Nucleus accumbens (tissue), 56 donors: Measurements from ENCODE around the gene EEF1AKMT2.

ENCODE experiments used
- DNase-seq, 56 donors: peaks; one replicate each; lab custom pipeline; 2025; lab: John Stamatoyannopoulos, UW

The EEF1AKMT2 gene

DNA sequence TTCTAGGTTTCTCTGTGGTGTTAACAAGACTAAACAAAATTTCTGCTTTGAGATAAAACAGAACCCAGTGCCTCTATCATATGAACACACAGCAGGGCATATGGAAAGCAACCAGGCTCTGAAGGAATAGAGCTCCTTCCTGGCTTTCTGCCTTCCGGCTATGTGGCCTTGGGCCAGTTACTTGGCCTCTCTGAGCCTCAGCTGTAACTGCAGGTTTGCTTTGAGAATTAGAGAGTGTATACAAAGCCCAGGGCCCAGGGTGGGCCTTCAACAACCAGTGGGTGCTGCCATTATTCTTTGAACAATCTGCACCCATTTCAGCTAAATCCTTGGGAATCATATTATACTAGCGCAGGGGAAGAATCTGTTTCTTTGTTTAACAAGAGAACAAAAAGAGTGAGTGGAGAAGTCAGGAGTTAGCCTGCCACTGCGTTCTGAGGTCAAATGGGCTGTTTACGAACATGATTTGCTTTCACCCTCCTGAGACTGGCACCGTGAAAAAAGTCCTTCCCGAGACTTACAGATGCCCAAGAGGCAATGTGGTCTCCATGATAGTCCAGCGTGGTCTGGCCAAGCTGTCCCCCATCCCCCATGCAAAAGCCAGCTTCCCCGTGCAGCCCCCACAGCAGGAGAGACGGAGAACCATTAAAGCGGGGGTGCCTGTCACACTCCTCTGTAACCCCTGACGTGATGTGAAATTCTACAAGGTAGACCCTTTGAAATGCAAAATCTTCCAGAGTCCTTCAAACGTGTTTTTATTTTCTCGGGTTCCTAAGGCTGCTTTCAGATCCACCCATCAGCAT, 52.4 kb downstream of the EEF1AKMT2 start:
- DNase-seq = no peak

DNA sequence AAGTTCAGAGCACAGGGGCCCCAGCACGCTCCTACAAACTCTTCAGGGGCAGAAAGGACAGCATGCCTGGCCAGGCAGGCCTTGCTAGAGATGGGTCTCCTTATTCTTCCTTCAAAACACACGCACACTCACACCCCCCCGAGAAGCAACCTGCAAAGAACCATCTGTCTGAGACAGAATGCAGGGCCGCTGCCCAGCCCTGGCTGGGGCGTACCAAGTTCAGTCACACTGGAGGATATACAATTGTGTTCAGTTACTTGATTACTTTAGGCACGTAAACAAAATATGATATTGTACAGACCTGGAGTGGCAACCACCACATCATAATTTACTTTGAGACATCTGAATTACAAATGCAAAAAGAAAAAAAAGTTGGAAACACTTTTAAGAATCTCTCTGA, 53.2 kb downstream of the EEF1AKMT2 start:
- no peak for DNase-seq

- DNase-seq = no peak
Observed at GRCh38 chr10:124737708-124738107, 54.0 kb downstream of the EEF1AKMT2 start.

DNA sequence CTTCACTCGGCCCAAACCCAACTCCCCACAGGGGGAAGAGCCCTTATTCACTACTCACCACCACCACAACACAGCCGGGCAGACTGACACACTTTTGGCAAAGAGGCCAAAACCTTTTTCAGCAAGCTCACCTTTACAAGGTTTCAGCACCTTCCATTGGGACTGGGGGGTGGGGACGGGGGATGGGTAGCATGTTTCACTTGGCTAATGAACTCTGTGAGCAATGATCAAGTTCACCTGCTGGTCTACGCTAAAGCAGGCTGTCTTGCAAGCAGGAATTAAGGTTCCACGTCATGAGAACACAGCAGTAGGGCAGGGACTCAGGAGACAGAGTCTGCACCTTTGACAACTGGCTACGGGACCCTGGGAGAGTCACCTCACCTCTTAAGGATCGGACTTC, 54.5 kb downstream of the EEF1AKMT2 start:
- DNase-seq = no peak

DNA sequence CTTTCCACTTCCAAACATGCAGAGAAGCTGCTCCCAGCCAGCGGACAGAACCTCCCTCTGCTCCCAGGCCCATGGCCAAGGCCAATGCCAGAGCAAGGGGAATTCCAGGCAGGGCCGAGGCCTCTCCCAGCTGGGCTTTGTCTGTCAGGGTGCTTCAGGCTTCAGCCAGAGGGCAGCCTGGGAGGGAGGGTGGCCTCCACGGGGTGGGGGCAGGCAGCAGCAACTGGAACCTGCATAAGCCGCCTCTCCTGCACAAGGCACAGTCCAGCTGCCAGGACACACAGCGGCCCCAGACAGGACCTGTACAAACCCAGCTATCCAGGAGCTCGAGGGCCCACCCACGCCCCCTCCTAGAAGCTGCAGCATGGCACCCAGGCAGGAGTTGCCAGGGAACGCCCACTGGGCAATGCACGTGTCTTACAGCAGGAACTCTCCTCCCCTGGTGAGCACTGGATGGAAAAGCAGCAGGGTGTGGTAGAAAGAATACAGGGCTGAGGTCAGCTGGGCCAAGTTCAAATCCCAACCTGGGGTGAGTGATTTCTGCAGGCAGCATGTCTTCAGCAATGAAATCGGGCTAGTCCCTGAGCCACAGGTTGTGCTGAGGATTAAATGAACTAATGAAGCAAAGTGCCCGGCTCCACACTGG, 55.1 kb downstream of the EEF1AKMT2 start:
- peak in 52 of 56 donors; percentile 26 to 92 (median 73) for DNase-seq

DNA sequence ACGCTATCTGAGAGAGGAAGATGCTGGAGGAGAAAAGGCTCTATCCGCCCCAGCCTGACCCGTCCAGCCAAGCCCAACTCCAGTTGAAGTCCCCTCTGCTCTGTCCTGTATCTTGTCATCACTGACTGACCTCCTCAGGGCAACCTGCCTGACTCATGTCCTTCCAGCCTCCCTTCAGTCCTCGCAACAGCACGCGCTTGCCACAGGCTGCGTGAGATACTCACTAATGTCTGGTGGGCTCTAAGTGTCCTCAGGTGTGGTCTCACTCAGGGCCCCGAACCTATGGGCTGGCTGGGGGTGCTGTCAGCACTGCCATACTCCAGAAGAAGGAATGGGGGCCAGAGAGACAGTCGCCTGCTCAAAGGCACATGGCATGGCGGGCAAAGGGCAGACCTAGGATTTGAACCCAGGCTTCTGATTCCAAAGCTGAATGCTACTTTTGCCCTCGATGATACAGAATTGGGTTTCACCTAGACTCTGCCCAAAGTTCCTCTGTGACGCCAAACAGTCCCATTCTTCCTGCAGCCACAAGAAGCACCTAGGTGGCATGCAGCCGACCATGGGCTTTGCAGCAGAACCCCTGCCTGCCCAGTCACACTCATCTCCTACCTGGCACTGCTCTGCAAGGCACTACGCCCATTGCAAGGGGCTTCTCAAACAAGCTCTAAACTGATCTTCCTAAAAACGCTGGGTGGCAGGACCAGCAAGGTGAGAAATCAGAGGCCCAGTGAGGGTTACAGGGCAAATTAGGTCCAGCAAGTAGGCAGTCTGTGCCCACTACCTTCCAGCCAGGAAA, 56.0 kb downstream of the EEF1AKMT2 start:
- no peak for DNase-seq

GRCh38 chr10:124734311-124735166, 57.1 kb downstream of the EEF1AKMT2 start:
- DNase-seq = no peak

DNA sequence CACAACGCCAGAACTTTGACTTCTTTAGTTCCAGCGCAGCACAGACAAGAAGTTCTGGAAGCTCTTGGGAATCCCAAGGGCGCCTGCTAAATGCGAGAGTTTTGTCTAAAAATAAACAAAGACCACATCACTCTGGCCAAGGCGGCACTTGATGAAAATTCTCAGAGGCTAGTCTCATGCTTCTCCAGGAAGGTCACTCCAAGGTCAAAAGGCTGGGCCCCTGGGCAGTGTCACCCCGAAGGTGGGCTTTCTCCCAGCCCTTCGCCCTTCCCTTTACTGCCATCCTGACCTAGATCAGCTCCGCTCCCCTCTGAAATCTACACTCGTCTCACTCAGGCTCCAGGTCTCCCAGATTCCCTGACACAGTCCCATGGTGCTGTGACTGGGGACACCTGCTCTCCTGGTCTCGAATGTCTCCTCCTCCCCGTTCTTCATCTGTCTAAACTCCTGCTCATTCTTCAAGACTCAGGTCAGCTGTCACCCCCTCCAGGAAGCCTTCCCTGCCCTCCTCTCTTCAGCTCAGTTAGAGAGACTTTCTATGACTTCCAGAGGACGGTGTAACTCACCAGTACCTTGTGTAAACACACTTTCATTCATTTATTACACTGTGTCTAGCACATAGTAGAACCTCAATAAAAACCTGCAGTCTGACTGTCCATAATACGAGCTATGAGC, 58.0 kb downstream of the EEF1AKMT2 start:
- no peak for DNase-seq

GRCh38 chr10:124732931-124733570, 58.6 kb downstream of the EEF1AKMT2 start:
- DNase-seq = peak in 8 of 56 donors; percentile 17 to 60 (median 39)

- DNase-seq = no peak
Observed at GRCh38 chr10:124731551-124731950, 60.1 kb downstream of the EEF1AKMT2 start.

DNA sequence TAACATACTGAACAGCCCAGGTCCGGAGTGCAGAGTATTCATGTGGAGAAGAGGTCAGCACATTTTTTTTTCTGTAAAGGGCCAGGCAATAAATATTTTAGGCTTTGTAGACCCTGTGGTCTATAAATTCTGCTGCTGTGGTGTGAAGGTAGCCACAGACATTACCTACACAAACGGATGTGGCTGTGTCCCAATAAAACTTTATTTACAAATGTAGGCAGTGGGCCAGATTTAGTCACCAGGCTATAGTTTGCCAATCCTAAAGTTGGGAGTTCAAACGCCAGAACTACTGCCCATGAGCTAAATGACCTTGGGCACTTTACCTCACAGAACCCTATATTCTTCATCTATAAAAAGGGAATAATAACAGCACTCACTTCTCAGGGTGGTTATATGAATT, 60.9 kb downstream of the EEF1AKMT2 start:
- DNase-seq = no peak

DNA sequence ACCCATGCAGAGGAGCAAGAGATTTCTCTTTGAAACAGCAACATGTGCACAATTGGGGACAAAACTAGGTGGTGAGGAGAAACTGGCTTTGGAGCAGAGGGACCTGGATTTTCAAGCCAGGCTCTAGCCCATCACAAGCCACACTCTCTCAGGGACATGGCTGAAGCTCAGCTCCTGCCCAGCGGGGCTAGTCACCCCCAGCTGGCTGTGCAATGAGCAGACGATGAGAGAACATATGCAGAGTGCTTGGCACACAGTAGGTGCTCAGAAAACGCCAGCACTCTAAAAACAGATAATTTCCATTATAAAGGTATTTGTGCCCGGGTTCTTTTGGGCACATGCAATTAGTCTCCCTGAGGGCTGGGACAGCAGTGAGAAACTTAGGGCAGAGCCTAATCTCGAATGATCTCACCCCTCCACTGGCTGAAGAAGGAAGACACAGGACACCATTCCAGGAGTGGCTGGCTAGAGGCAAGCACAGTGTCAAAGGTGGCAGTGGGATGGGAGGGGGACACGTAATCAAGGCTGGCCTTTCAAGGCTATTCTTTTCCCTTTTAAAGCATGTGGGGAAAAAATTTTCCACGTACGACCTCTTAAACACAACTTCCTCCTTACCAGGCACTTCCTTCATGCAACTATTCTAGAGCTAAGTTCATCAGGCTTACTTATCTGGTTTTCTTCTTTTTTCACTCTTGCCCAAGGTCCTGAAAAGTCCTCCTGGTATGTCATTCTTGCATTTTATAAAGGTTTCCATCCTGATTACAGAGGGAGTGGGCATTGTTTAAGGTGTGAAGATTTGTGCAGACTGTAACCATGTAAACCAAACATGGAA, 62.6 kb downstream of the EEF1AKMT2 start:
- no peak for DNase-seq

DNA sequence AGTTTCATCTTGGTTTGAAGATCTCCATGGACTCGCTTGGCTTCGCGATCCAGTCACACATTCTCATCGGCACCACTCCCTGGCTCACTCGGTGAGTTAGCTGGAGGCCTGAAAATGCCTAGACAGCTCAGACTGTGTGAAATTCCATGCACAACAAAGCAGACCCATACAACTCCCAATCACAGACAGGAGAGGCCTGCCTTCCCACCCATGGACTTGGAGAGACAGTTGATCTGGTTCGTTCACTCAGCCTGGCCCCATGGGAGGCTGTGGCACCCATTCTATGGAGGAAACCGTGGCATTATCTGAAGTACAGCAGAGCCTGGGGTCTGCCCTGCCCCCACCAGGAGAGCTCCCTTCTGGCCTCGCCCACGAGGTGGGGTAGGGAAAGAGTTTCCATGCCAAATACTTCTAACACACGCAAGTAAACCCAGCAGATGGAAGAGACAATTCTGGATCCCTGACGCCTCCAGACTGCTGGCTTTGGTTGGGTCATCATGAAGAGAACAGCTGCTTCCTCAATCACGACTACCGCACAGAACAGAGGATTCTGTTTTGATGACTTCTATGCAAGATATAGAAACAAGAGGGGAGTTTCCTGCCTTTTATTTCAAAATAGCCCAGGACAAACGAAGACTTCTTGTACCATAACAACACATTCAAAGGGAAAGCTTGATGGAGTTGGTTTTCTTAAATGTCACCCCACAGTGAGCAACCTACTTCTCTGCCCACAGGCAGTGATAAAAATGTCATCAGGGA, 63.4 kb downstream of the EEF1AKMT2 start:
- DNase-seq = peak in 3 of 56 donors; percentile 20 to 41 (median 39)

GRCh38 chr10:124727361-124727960, 64.2 kb downstream of the EEF1AKMT2 start:
- no peak for DNase-seq

- no peak for DNase-seq
Observed at GRCh38 chr10:124725791-124726190, 65.9 kb downstream of the EEF1AKMT2 start.

GRCh38 chr10:124725171-124725631, 66.5 kb downstream of the EEF1AKMT2 start:
- DNase-seq = no peak
